GM19463 (cell line): ENCODE measurements around the gene TGOLN2.
"Not testable (repeated sequence)": the region's sequence is repeated elsewhere in the genome, so short reads cannot be mapped to it uniquely, and the experiment has no call there.

Experiments used
- ATAC-seq: cut with Tn5 transposase; IDR thresholded peaks from one replicate; pipeline ENCODE4 v1.9.1; 2021; ENCODE audit warnings: mild to moderate bottlenecking, moderate library complexity; ENCODE audit not compliant: unreplicated experiment

TGOLN2 gene

GRCh38 chr2:85340034-85340892, 12.5 kb upstream of the TGOLN2 start:
- ATAC-seq, result no peak

DNA sequence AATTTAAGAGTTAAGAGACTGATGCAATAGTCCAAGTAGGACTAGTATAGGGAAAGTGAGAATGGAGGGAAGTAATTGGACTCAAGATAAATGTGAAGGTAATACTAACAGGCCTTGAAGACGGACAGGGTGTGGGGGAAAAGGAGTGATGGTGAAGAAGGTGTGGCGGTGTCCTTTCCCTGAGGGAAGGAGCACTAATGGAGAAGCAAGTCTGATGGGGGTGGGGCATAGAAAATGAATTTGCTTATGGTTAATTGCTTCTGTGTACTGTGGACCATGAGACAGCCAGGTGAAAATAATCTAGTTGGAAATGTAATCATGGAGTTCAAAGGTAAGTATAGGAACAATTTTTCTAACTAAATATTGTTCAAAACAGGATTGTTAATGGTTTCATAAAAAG, 7.1 kb upstream of the TGOLN2 start:
- ATAC-seq, result no peak

DNA sequence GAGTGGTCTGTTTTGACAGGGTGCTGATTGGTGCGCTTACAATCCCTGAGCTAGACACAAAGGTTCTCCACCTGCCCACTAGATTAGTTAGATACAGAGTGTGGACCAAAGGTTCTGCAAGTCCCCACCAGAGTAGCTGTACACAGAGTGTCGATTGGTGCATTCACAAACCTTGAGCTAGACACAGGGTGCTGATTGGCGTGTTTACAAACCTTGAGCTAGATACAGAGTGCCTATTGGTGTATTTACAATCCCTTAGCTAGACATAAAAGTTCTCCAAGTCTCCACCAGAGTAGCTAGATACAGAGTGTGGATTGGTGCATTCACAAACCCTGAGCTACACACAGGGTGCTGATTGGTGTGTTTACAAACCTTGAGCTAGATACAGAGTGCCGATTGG, 6.1 kb upstream of the TGOLN2 start:
- ATAC-seq, result not testable (repeated sequence)

DNA sequence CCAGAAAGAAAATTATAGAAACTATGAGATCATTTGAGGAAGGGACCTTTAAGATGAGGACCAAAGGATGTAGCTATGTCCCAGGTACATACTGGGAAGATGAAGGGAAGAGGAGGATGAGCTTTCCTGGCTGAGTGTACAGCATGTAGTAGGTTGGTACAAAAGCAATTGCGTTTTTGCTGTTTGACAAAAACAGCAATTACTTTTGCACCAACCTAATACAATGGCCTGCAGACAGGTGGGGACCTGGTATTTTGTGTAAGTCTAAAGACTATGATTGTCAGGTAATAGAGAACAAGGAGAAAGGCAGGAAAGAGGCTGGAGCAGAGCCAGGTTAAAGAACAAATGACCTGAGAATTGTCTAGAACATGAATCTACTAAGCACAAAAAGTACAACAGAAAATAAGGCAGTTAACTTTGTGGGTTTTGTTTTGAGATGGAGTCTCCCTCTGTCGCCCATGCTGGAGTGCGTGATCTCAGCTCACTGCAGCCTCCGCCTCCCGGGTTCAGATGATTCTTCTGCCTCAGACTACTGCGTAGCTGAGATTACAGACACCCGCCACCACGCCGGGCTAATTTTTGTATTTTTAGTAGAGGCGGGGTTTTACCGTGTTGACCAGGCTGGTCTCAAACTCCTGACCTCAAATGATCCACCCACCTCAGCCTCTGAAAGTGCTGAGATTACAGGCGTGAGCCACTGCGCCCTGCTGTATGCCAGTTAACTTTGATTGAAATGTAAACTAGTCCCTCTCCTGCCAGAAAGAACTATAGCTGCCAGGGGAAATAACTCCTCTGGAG, 3.2 kb upstream of the TGOLN2 start:
- ATAC-seq, result no peak

GRCh38 chr2:85329701-85330100, 1.9 kb upstream of the TGOLN2 start:
- ATAC-seq, result not testable (repeated sequence)

DNA sequence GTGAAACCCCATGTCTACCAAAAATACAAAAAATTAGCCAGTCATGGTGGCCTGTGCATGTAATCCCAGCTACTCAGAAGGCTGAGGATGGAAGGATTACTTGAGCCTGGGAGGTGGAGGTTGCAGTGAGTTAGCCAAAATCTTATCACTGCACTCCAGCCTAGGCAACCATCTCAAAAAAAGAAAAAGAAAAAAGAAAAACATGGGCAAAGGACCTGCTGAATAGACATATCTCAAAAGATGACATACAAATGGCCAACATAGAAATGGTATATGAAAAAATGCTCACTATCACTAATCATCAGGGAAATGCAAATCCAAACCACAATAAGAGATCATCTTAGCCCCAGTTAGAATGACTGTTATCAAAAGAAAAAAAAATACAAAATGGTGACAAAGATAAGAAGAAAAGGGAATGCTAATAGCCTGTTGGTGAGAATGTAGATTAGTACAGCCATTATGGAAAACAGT, 1.4 kb upstream of the TGOLN2 start:
- no peak for ATAC-seq

DNA sequence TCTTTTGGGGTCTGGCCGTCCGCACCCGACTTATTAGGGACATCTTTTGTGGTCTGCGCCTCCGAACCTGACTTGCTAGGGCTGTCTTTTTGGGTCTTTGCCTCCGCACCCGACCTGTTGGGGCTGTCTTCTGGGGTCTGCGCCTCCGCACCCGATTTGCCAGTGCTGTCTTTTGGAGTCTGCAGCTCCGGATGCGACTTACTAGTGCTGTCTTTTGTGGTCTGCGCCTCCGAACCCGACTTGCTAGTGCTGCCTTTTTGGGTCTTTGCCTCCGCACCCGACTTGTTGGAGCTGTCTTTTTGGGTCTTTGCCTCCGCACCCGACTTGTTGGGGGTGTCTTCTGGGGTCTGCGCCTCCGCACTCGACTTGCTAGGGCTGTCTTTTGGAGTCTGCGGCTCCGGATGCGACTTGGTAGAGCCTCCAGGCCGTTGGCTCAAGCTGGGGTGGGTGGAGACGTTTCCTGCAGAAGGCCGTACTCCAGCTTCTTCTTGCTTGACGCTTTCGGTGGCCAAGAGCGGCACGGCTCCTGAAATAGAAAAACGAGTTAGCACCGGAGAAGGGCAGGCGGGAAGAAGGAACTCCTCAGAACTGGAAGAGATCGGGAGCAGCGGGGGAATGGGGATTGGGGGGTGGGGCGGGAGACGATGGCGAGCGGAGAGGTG, 498 bp downstream of the TGOLN2 start:
- ATAC-seq, result peak; percentile 26

DNA sequence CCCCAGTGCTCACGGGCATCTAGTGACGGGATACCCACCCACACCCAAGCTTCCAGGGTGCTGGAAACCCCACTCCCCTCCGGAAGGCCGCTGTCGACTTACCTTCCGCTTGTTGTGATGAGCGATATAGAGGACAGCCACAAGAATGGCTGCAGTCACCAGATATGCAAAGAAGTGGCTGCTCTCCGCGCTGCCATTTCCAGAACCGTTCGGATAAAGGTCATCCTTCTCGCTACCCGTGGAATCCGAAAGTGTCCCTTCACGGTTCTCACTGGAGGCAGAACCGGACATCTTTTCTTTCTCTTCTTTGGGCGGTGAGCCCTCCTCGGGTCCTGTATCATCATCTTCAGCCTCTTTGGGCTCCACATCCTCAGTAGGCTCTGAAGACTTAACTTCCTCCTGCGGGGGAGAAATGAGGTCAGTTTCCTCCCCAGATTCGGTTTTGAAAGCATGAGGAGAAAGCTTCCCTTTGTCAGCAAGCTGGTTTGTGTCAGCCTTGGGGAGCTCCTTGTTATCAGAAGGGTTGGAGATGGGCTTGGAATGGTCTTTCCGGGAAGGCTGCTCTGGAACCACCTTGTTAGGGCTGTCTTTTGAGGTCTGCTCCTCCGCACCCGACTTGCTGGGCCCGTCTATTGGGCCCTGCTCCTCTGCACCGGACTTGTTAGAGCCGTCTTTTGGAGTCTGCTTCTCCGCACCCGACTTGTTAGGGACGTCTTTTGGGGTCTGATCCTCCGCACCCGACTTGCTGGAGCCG, 1.2 kb downstream of the TGOLN2 start:
- peak; percentile 21 for ATAC-seq

DNA sequence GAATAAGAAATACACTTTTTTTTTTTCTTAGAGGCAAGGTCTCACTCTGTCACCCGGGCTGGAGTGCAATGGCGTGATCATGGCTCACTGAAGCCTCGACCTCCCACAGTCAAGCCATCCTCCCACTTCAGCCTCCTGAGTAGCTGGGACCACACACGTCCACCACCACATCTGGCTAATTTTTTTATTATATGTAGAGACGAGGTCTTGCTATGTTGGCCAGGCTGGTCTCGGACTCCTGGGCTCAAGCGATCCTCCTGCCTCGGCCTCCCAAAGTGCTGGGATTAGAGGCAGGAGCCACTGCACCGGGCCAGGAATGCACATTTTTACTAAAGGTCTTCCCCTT, 2.4 kb downstream of the TGOLN2 start:
- no peak for ATAC-seq

DNA sequence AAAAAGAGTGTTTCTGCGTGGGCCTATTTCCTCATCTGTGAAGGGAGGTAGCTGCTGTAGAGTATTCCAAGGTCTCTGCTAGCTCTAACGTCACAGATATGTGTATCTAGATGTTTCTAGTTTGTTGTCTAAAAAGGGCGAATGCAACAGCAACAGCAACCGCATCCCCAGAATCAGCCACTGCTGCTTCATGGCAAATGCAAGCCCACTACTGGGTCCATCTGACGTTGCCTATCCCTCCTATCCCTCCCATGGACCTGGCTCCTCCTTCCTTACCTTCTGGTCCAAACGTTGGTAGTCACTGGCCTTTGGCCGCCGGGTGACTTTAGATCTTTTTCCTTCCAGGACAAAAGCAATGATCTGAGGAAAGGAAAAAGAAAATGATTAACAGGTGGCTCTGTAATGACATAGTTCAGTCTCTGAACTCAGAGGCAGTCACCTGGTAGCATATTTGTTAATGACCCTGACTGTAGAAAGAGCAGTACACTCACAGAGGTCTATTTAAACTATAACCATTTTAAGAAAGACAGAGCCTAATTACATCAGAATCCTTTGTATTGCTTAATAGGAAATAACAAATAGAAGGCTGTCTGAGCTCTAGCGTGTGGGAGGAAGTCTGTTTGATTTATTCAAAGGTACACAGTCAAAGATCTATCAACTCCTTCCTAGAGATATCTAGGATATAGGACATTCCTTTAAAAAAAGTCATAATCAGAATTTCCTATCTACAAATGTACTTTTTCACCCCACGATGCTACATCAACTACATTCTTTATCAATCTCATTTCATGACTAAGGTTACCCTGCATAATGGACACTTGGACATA, 2.9 kb downstream of the TGOLN2 start:
- no peak for ATAC-seq

DNA sequence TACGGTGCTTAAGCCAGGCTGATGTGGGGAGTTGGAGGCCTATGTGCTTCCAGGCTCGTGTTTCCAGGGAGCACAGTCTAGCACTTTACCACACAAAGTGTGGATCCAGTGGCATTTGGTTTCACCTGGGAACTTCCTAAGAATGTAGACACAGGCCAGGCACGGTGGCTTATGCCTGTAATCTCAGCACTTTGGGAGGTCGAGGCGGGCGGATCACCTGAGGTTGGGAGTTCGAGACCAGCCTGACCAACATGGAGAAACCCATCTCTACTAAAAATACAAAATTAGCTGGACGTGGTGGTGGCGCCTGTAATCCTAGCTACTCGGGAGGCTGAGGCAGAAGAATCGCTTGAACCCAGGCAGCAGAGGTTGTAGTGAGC, 3.8 kb downstream of the TGOLN2 start:
- not testable (repeated sequence) for ATAC-seq

DNA sequence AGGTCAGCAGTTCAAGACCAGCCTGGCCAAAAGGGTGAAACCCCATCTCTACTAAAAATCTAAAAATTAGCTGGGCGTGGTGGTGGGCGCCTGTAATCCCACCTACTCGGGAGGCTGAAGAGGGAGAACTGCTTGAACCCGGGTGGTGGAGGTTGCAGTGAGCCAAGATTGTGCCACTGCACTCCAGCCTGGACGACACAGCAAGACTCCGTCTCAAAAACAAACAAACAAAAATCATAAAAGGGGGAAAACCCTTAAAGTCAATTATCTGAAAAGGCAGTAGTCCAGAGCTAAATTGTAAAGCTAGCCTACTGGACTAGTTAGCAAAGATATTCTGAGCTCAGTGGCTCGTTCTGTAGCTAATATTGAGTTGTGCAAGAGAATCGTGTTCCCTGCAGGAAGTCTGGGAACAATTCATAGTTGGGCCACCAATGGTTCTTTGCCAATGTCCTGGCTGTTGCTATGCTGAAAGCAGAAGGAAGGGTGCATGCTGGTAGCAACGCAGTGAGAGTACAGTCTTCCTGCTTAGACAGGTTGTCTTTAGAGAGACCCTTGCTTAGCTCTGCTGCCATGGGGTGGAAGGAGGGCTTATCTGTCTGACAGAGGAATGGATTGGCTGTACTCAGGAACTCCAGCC, 4.3 kb downstream of the TGOLN2 start:
- no peak for ATAC-seq

- ATAC-seq, result no peak
Observed at GRCh38 chr2:85319796-85320195, 8.0 kb downstream of the TGOLN2 start.

DNA sequence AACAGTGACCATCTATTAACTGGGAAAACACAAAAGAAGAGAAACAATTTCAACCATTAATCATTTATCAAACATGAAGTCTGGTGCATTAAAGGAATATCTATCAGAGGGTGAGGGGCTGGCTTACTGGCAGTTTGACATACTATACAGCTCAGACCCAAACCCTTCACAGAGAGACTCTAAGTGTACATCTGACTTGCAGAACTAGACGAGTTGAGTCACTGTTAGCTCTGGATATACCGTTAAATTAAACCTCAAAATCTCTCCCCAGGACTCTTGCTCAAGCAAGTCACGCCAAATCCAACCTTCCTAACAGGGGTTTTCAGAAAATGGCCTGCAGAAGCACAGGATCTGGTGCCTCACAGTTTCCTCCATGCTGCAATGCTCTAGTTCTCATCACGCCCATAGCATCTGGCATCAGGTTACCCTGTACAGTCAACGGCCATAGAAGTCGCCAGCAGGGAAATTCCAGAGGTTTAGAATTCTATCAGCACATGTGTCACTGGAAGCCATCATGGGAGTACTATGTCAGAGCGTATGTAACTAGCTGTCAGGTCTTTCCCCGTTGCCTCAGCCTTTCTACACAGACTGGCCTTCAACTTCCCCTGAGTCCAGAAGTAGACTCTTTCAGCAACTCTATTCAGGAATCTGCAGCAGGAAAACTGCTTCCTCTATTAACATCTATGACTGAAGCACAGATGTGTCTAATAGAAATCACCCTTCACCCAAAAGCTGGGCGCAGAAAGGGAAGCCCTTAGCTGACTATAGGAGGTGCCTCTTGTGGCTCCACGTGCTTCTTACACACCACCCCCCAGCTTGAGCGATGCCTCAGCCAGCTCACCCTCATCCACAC, 9.3 kb downstream of the TGOLN2 start:
- ATAC-seq, result peak; percentile 76

DNA sequence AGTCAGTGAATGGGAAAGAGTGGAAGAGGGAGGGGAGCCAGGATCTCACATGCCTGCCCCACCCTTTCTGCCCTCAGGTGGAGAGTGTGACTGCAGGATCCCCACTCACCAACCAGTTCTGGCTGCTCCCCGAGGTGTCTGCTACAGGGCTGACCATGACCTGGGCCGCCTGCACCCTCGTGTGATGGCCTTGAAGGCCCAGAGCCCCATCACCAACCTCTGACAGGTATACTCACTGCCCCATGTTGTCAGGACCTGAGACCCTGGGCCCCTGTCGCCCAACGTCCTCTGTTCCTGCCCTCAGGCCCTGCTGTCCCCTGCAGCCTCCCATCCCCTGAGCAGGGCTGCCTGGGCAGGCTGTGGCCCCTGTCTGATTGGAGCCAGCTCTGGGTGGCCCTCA, 11.9 kb downstream of the TGOLN2 start:
- ATAC-seq, result not testable (repeated sequence)

DNA sequence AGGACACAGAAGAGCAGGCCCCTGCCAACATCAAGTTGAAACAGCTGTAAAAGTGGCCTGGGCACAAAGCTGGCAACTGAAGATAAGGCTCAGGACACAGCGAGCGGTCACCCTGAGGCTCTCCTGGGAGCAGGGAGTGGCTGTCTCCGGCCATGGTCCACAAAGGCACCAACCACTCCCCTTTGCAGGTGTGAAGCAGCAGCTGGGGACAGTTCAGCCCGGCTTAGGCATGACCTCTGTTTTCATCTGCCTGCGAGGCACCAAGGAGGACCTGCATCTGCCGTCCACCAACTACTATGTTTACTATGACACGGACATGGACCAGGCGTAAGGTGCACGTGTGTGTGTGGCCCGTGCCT, 12.9 kb downstream of the TGOLN2 start:
- ATAC-seq, result no peak

DNA sequence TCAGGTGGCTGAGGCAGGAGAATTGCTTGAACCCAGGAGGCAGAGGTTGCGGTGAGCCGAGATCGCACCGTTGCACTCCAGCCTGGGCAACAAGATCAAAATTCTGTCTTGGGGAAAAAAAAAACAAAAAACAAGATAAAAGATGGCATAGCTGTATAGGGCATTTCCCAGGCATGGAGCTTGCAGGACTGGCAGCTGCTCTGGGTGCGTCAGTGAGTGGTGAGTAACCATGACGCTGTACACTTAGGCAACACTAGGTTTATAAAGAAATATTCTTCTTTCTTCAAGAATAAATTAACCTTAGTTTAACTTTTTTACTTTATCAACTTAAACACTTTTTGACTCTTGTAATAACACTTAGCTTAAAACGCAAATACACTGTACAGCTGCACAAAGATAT, 15.4 kb downstream of the TGOLN2 start:
- no peak for ATAC-seq

DNA sequence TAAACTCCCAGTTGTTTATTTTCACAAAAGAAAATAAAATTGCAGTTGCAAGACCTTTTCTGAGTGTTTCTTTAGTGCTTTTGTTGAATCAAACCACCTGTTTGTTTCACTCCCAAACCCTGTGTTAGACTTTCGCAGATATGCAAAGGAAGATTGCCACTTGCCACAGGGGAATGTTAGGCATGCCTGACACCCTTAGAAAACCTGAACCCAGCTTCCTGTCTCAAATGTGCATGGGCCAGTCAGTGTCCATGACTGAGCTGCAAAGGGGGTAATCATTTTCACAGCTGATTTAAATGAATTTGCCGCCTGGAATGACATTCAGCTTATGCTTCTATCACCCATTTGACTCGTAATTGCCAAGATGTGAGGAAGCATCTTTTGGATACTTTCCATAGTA, 17.5 kb downstream of the TGOLN2 start:
- ATAC-seq, result peak; percentile 58
